GM23248 (cell line): ENCODE data around the gene BCL2. TPM values are rescaled to one million over a fixed set of nuclear protein-coding genes. Genes with fewer than 3 reads are reported as not detected.
A peak's percentile ranks its signal among the peaks of the same experiment; 100 is the strongest.

Experiments used
- DNase-seq: peaks from one replicate; pipeline ENCODE4 v3.0.0-alpha.2; 2015
- H2AFZ ChIP-seq: fragments of 200-600 bp; sonication (generic); 2 replicates; pipeline ENCODE4 v1.6.1; 2016; ENCODE audit warnings: antibody characterized with exemption
- H3F3A ChIP-seq: fragments of 200-600 bp; sonication (generic); 2 replicates; pipeline ENCODE4 v1.6.1; 2016; ENCODE audit warnings: mild to moderate bottlenecking, antibody characterized with exemption, mixed run types; ENCODE audit not compliant: insufficient read depth
- H3K27ac ChIP-seq: fragments of 200-600 bp; sonication (generic); 2 replicates; pipeline ENCODE4 v1.5.1; 2016; ENCODE audit warnings: mild to moderate bottlenecking
- H3K27me3 ChIP-seq: fragments of 200-600 bp; sonication (generic); replicated peaks from 2 replicates; pipeline ENCODE4 v1.6.1; 2016; ENCODE audit warnings: mild to moderate bottlenecking; ENCODE audit not compliant: insufficient read depth
- H3K36me3 ChIP-seq: fragments of 200-600 bp; sonication (generic); 2 replicates; pipeline ENCODE4 v1.6.1; 2016; ENCODE audit warnings: low read depth, mild to moderate bottlenecking
- H3K4me1 ChIP-seq: fragments of 200-600 bp; sonication (generic); 2 replicates; pipeline ENCODE4 v1.6.1; 2016; ENCODE audit warnings: mild to moderate bottlenecking; ENCODE audit not compliant: insufficient read depth
- H3K4me2 ChIP-seq: fragments of 200-600 bp; sonication (generic); one replicate; pipeline ENCODE4 v1.6.1; 2016; ENCODE audit warnings: mild to moderate bottlenecking; ENCODE audit not compliant: unreplicated experiment
- H3K4me3 ChIP-seq: fragments of 200-600 bp; sonication (generic); 2 replicates; pipeline ENCODE4 v1.5.1; 2016; ENCODE audit warnings: mild to moderate bottlenecking
- H3K79me2 ChIP-seq: fragments of 200-600 bp; sonication (generic); 2 replicates; pipeline ENCODE4 v1.6.1; 2016; ENCODE audit warnings: mild to moderate bottlenecking; ENCODE audit not compliant: insufficient read depth
- H3K9ac ChIP-seq: fragments of 200-600 bp; sonication (generic); 2 replicates; pipeline ENCODE4 v1.6.1; 2016; ENCODE audit warnings: mild to moderate bottlenecking
- H3K9me2 ChIP-seq: fragments of 200-600 bp; sonication (generic); 2 replicates; pipeline ENCODE4 v1.6.1; 2016; ENCODE audit warnings: mixed run types, mild to moderate bottlenecking, moderate library complexity; ENCODE audit not compliant: insufficient read depth
- H3K9me3 ChIP-seq: fragments of 200-600 bp; sonication (generic); one replicate; pipeline ENCODE4 v1.6.1; 2017; ENCODE audit warnings: low read depth
- H4K20me1 ChIP-seq: fragments of 200-600 bp; sonication (generic); 2 replicates; pipeline ENCODE4 v1.6.0; 2016; ENCODE audit not compliant: insufficient read depth
- EZH2 ChIP-seq: fragments of 200-600 bp; sonication (generic); IDR thresholded peaks from 2 replicates; pipeline ENCODE4 v1.6.1; 2018; ENCODE audit warnings: antibody characterized with exemption, mild to moderate bottlenecking; ENCODE audit not compliant: insufficient read depth, poor library complexity, severe bottlenecking
- EZH2phosphoT487 ChIP-seq: fragments of 200-600 bp; sonication (generic); IDR thresholded peaks from 2 replicates; pipeline ENCODE4 v1.6.1; 2018; ENCODE audit warnings: antibody characterized with exemption, moderate library complexity, mild to moderate bottlenecking, low read depth; ENCODE audit not compliant: insufficient read depth
- WGBS, 2 experiments: methylation state at CpG; one replicate each; pipeline ENCODE4 v1.1.6; 2015 to 2017; ENCODE audit warnings: low lambda C conversion rate in 2 of 2, low coverage in 1 of 2; ENCODE audit errors: missing lambda C conversion rate in 2 of 2; 5-methylcytosine and 5-hydroxymethylcytosine counted together
- in situ Hi-C: fragments of 300-500 bp; cut with MboI; formaldehyde crosslinking; loops from 2 replicates; pipeline ENCODE4 v1.15.0; 2020
- polyA plus RNA-seq: library from polyadenylated mRNA; unstranded; fragments of >200 nt; fragmentation: Nextera tagmentation; extraction: Ambion mirVana; gene quantifications from 2 replicates; pipeline ENCODE4 v1.2.1, GENCODE V29; 2016
- total RNA-seq: library from RNA; depleted of rRNA; stranded (reverse); fragments of >200 nt; shearing (Covaris generic); gene quantifications from 2 replicates; pipeline ENCODE4 v1.2.3, GENCODE V29; 2014

Gene BCL2
- total and polyA plus RNA-seq, 2 experiments from 2014 or later: 0.30 to 1.5 TPM

GRCh38 chr18:63272638-63273037, 46.9 kb downstream of the BCL2 start:
- no peak overlapping the region for H3K27ac ChIP-seq
- no peaks in the 10 kb centered on the region for H3K27me3 ChIP-seq
- H4K20me1 ChIP-seq: no peaks in the 10 kb centered on the region
- no peak overlapping the region for H3K4me2 ChIP-seq
- no peak for DNase-seq
- H2AFZ ChIP-seq: no peak overlapping the region
- H3K9me2 ChIP-seq: no peaks in the 10 kb centered on the region
- no peak overlapping the region for H3K4me3 ChIP-seq
- WGBS, 2 experiments: 18 to 19% methylated on average over 1 of the region's 1 CpG
- H3K4me1 ChIP-seq: no peaks in the 10 kb centered on the region
- H3K36me3 ChIP-seq: no peaks in the 10 kb centered on the region
- in situ Hi-C loops: no loop called here
- no peaks in the 10 kb centered on the region for H3K9me3 ChIP-seq
- no peaks in the 10 kb centered on the region for H3F3A ChIP-seq
- no peaks in the 10 kb centered on the region for H3K79me2 ChIP-seq
- TF ChIP-seq EZH2 (no peak), EZH2phosphoT487 (no peak)
- H3K9ac ChIP-seq: no peak overlapping the region

DNA sequence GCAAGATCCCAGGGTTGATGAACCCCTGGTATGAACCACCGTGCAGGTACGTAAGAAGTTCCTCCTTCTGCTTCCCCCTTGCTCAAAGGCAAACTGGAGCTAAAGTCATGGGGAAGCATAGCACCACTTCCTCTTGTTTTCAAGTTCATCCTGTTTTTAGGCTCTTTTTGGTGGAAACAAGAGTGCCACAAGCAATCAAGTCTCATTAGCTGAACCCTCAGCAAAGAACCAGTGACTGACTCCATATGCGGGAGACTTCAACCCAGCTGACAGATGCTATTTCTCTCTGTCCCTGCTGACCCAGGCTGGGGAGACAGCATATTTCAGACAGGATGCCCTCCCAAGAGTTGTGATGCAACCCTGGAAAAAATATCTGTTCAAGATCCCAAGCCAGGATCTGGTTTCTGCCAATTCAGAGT, 47.7 kb downstream of the BCL2 start:
- Histone ChIP-seq H3K36me3 (no peaks in the 10 kb centered on the region), H3K9me3 (no peaks in the 10 kb centered on the region), H4K20me1 (no peaks in the 10 kb centered on the region), H3K4me3 (no peak overlapping the region), H3K9me2 (no peaks in the 10 kb centered on the region), H3K4me2 (no peak overlapping the region), H3K79me2 (no peaks in the 10 kb centered on the region), H2AFZ (no peak overlapping the region), H3K27ac (no peak overlapping the region), H3K4me1 (no peaks in the 10 kb centered on the region), H3F3A (no peaks in the 10 kb centered on the region), H3K9ac (no peak overlapping the region), H3K27me3 (no peaks in the 10 kb centered on the region)
- WGBS, 2 experiments: 78 to 86% methylated on average over 3 of the region's 3 CpGs
- in situ Hi-C loops: no loop called here
- peak; percentile 1 for DNase-seq
- no peak for TF ChIP-seq EZH2
- TF ChIP-seq EZH2phosphoT487: no peak

DNA sequence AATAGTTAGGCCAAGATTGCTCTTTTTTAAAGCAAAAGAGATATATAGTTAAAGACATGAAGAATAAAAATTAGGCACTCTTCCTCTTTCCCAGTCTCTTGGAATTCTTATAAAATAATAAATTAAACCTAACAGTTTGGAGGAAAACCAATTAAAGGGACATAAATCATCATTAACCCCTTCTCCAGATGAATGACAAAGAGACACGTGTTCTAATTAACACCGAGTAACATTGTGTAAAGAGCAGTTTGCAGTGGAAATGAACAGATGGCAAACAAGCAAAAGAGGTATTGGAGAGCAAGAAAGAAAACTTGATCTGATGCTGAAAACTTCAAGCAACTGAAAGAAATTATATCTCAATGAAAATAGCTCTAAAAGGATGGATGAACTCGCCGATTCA, 48.4 kb downstream of the BCL2 start:
- Histone ChIP-seq H3K9me3 (no peaks in the 10 kb centered on the region), H3K9ac (no peak overlapping the region), H3K36me3 (no peaks in the 10 kb centered on the region), H3K4me3 (no peak overlapping the region), H3F3A (no peaks in the 10 kb centered on the region), H4K20me1 (no peaks in the 10 kb centered on the region), H3K27me3 (no peaks in the 10 kb centered on the region), H3K9me2 (no peaks in the 10 kb centered on the region), H3K79me2 (no peaks in the 10 kb centered on the region), H3K4me1 (no peaks in the 10 kb centered on the region), H3K4me2 (no peak overlapping the region), H2AFZ (no peak overlapping the region), H3K27ac (no peak overlapping the region)
- WGBS, 2 experiments: 46 to 51% methylated on average over 4 of the region's 4 CpGs
- TF ChIP-seq EZH2 (no peak), EZH2phosphoT487 (no peak)
- in situ Hi-C loops: no loop called here
- DNase-seq: no peak

- Histone ChIP-seq H3K79me2 (no peaks in the 10 kb centered on the region), H3K27me3 (no peaks in the 10 kb centered on the region), H3K36me3 (no peaks in the 10 kb centered on the region), H3K9ac (no peak overlapping the region), H2AFZ (no peak overlapping the region), H3K9me2 (no peaks in the 10 kb centered on the region), H3F3A (no peaks in the 10 kb centered on the region), H3K4me2 (no peak overlapping the region), H3K9me3 (no peaks in the 10 kb centered on the region), H4K20me1 (no peaks in the 10 kb centered on the region), H3K4me3 (no peak overlapping the region), H3K27ac (no peak overlapping the region), H3K4me1 (no peaks in the 10 kb centered on the region)
- in situ Hi-C loops: no loop called here
- TF ChIP-seq EZH2 (no peak), EZH2phosphoT487 (no peak)
- whole genome bisulfite sequencing, 2 experiments: 81 to 84% methylated on average over 8 of the region's 8 CpGs
- DNase-seq: peak; percentile 20
Observed at GRCh38 chr18:63267975-63268721, 51.4 kb downstream of the BCL2 start.
